SK-N-MC (cell line): ENCODE measurements around the gene NLRP6.

Experiments used
- DNase-seq: peaks from one replicate; pipeline ENCODE4 v3.0.0-alpha.2; 2011; ENCODE audit warnings: low read depth, low spot score
- H3K27ac ChIP-seq: fragments of 200-600 bp; sonication (generic); 2 replicates; pipeline ENCODE4 v1.5.1; 2016; ENCODE audit warnings: mixed run types
- H3K36me3 ChIP-seq: fragments of 200-600 bp; sonication (generic); 2 replicates; pipeline ENCODE4 v1.6.1; 2017; ENCODE audit warnings: antibody characterized with exemption, low read length, mixed read lengths; ENCODE audit not compliant: insufficient read depth
- H3K4me3 ChIP-seq: fragments of 200-600 bp; sonication (generic); 2 replicates; pipeline ENCODE4 v1.5.1; 2016
- H3K9ac ChIP-seq: fragments of 200-600 bp; sonication (generic); 2 replicates; pipeline ENCODE4 v1.8.0; 2017; ENCODE audit warnings: mixed run types, mixed read lengths; ENCODE audit not compliant: insufficient read length
- H3K9me3 ChIP-seq: fragments of 200-600 bp; sonication (generic); 2 replicates; pipeline ENCODE4 v1.6.1; 2017; ENCODE audit warnings: low read depth, mild to moderate bottlenecking, antibody characterized with exemption, low read length, moderate library complexity, mixed read lengths
- EZH2 ChIP-seq: fragments of 200-600 bp; sonication (generic); IDR thresholded peaks from one replicate; pipeline ENCODE4 v1.6.1; 2017; ENCODE audit warnings: antibody characterized with exemption
- FOXP2 ChIP-seq: optimal IDR thresholded peaks from 2 replicates; pipeline ENCODE3; 2011; ENCODE audit warnings: mild to moderate bottlenecking, moderate library complexity; ENCODE audit not compliant: insufficient read depth; ENCODE audit errors: extremely low read length, control extremely low read depth
- POLR2AphosphoS5 ChIP-seq: IDR thresholded peaks from 2 replicates; pipeline ENCODE4 v1.6.1; 2012; ENCODE audit warnings: mild to moderate bottlenecking, low read depth, low read length, borderline replicate concordance

Gene NLRP6

GRCh38 chr11:288478-289397 lies 10.5 kb downstream of the NLRP6 start, which contains the start of gene PGGHG:
Gene PGGHG (plus strand): TSS chr11:289126. CDS start chr11:289817, 691 bp downstream.
- H3K36me3 ChIP-seq = no peaks in the 10 kb centered on the region; the same call in 1 of the 2 replicates
- H3K4me3 ChIP-seq = peak within 1 kb of the TSS; percentile 75
- no peaks in the 10 kb centered on the region for H3K9me3 ChIP-seq
- peak within 1 kb of the TSS; percentile 68 for H3K9ac ChIP-seq
- DNase-seq = no peak
- no peak within 1 kb of the TSS for H3K27ac ChIP-seq
- TF ChIP-seq EZH2 (no peak), POLR2AphosphoS5 (no peak; the same call in 1 of the 2 replicates), FOXP2 (no peak)

DNA sequence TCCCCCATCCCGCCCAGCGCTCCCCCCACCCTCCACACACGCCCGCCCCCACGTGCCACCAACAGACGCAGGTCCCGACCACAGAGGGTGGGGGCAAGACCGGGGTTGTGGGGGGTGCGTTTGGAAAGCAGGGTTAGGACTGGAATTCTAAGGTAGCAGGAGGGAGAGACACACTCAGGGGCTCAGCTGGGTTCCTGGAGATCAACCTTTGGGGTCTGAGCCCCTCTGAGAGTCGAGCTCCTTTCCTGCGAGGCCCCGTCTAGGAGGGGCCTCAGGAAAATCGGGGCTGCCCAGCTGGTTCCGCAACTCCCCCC lies 11.1 kb downstream of the NLRP6 start:
- Histone ChIP-seq H3K4me3 (peak overlapping the region; percentile 75), H3K9ac (peak overlapping the region; percentile 68), H3K36me3 (no peaks in the 10 kb centered on the region; the same call in 1 of the 2 replicates), H3K9me3 (no peaks in the 10 kb centered on the region), H3K27ac (no peak overlapping the region)
- DNase-seq = no peak
- TF ChIP-seq POLR2AphosphoS5 = no peak
- TF ChIP-seq EZH2 = no peak
- TF ChIP-seq FOXP2 = no peak

GRCh38 chr11:289712-290620 lies 11.8 kb downstream of the NLRP6 start:
- TF ChIP-seq FOXP2 (no peak), EZH2 (no peak), POLR2AphosphoS5 (no peak)
- Histone ChIP-seq H3K9me3 (no peaks in the 10 kb centered on the region), H3K27ac (no peak overlapping the region), H3K36me3 (no peaks in the 10 kb centered on the region; the same call in 1 of the 2 replicates), H3K9ac (peak overlapping the region; percentile 68), H3K4me3 (peak overlapping the region; percentile 75)
- DNase-seq = no peak

DNA sequence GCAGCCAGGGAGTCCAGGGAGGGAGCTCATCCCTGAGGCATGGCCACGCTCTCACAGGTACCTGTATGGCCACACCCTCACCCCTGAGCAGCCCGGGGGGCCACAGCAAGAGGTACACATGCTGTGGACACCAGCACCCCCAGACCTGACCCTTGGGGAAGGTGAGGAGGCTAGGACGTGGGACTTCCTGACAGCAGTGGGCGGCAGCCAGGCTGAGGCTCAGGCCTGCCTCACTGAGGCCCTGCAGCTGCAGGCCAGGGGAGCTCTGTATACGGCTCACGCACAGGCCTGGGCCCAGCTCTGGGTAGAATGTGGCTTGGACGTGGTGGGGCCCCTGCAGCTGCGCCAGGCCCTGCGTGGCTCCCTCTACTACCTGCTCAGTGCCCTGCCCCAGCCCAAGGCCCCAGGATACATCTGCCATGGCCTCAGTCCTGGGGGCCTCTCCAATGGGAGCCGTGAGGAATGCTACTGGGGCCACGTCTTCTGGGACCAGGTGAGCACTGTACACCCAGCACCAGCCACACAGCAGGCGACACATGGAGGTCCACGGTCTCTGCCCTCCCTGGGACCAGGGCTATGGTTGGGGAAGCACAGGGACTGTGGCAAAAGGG lies 12.5 kb downstream of the NLRP6 start:
- Histone ChIP-seq H3K9me3 (no peaks in the 10 kb centered on the region), H3K36me3 (no peaks in the 10 kb centered on the region; the same call in 1 of the 2 replicates), H3K9ac (no peak overlapping the region), H3K27ac (no peak overlapping the region), H3K4me3 (no peak overlapping the region)
- no peak for DNase-seq
- no peak for TF ChIP-seq POLR2AphosphoS5
- no peak for TF ChIP-seq FOXP2
- no peak for TF ChIP-seq EZH2

DNA sequence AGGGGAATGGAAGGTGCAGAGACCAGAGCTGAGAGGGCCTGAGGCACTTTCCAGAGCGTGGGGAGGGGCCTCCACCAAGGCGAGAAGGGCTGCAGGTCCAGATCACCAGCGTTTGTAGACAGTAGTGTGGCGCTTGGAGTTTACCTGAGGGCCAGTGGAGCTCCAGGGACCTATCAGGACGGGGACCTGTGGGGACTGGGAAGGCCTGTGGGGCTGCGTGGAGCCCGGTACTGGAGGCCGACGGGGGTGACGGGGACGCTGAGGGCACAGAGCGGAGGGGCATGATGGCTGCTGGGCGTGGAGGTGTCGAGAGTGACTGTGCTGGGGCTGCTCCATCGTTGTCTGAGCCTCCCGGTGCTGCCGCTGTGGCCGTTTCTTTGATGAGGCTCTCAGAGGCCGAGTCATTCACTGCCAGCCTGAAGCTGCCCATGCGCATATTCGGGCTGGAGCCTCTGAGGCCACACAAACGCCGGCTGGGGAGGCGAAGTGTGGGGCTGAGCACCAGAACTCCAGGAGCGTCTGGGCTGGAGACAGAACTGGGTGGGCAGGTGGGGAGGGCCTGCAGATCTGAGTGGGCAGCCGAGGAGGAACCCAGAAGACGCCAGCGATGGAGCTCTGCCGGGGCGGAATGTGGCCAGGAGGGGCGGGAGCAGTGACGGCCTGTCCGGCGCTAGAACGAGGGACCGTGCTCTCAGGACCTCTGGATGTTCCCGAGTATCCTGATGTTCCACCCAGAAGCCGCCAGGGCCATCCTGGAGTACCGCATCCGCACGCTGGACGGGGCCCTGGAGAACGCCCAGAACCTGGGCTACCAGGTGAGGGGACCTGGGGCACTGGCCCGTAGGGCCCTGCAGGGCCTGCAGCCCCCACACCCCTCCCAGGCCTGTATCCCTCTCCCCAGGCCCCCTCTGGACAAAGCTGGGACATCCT lies 13.3 kb downstream of the NLRP6 start:
- TF ChIP-seq POLR2AphosphoS5 (no peak), EZH2 (no peak), FOXP2 (no peak)
- H3K9ac ChIP-seq = no peak overlapping the region
- H3K27ac ChIP-seq = no peak overlapping the region
- no peak overlapping the region for H3K4me3 ChIP-seq
- DNase-seq = no peak
- no peaks in the 10 kb centered on the region for H3K9me3 ChIP-seq
- no peaks in the 10 kb centered on the region; the same call in 1 of the 2 replicates for H3K36me3 ChIP-seq

GRCh38 chr11:292211-293121 lies 14.3 kb downstream of the NLRP6 start:
- Histone ChIP-seq H3K36me3 (no peaks in the 10 kb centered on the region; the same call in 1 of the 2 replicates), H3K9ac (no peak overlapping the region), H3K9me3 (no peaks in the 10 kb centered on the region), H3K27ac (no peak overlapping the region), H3K4me3 (no peak overlapping the region)
- DNase-seq = no peak
- no peak for TF ChIP-seq FOXP2
- no peak for TF ChIP-seq POLR2AphosphoS5
- TF ChIP-seq EZH2 = no peak
